ENCODE results near the gene MYBBP1A. TPM values are rescaled to one million over a fixed set of nuclear protein-coding genes. Genes with fewer than 3 reads are reported as not detected.

Gene MYBBP1A
- total RNA-seq, 1 donor from 2014 or later, result 110 TPM

DNA sequence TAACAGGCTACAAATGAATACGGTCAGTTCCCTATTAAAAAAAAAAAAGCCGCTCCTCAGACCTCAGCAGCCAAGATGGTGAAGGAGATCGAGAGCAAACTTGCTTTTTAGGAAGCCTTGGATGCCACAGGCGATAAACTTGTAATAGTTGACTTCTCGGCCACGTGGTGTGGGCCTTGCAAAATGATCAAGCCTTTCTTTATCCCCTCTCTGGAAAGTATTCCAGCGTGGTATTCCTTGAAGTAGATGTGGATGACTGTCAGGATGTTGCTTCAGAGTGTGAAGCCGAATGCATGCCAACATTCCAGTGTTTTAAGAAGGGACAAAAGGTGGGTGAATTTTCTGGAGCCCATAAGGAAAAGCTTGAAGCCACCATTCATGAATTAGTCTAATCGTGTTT lies 16.9 kb upstream of the MYBBP1A start:
- DNase-seq (ENCODE audit: low spot score), result no peak

DNA sequence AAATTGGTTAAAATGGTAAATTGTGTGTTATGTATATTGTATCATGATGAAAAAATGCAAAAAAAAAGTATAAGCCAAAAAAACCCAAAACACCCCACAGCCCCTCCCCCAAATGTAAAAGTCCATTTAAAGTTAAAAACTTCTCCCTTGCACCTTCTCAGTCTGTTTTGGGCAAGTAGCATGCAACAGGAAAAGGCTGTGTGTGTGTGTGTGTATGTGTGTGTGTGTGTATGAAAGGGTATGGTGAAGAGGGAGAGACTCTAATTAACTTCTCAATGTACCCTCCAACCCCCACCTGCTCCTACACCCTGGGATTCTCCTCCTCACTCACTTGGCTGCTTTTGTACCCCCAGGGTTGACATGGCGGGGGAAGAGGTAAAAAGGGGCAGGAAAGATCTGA lies 14.4 kb upstream of the MYBBP1A start:
- no peak for DNase-seq (ENCODE audit: low spot score)

DNA sequence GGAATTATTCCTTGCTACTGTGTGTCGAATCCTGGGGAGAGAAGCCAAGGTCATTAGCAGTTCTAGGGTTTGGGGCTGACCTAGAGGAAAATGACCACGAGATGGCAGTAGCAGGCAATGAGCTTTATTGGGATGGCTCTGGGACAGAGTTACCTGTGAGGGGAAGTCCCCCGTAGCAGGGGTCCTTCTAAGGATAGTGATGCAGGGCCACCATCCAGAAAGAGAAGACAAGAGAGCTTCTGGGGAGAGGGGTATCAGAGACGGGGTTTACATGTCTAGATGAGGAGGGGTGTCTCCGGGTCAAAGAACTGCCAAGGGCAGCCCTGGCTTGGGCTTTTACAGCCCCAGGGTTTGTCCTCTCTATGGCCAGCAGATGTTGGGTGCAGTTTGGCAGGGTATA lies 11.6 kb upstream of the MYBBP1A start:
- DNase-seq (ENCODE audit: low spot score), result no peak

DNA sequence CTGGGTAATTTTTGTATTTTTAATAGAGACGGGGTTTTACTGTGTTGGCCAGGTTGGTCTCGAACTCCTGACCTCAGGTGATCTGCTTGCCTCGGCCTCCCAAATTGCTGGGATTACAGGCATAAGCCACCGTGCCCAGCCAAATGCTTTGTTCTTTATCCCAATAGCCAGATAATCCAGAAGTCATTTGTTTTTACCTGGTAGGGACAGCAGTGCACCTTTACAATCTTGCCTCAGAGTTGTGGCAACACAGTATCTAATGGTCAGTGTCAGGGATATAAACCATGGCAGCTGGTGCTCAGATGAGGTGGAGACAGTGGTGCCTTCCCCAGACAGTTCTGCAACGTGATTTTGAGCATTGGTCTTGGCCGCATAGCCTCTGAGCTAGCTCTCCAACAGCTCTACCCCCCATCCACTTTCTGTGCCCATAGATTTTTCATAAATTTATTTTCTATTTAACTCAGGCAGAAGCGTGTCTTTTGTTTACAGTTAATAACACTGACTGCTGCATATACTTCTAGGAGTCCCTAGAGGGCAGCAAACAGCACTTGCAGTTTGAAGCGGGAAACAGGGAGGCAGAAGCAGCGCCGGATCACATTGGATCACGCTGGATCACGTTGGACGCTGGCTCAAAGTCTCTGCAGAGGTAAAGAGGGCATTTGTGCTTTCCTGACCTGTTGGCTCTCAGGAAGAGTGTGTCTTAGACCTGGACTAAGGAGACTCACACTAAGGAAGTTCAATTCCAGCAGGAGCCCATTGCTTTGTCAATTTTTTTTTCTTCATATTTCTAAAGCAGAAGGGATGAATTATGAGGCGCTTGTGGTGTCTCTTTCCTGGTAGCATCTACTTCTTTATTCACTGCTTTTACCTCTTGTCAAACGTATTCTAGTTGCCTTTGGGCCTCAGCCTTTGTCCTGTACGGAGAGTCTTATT lies 10.3 kb upstream of the MYBBP1A start:
- DNase-seq (ENCODE audit: low spot score), result no peak

DNA sequence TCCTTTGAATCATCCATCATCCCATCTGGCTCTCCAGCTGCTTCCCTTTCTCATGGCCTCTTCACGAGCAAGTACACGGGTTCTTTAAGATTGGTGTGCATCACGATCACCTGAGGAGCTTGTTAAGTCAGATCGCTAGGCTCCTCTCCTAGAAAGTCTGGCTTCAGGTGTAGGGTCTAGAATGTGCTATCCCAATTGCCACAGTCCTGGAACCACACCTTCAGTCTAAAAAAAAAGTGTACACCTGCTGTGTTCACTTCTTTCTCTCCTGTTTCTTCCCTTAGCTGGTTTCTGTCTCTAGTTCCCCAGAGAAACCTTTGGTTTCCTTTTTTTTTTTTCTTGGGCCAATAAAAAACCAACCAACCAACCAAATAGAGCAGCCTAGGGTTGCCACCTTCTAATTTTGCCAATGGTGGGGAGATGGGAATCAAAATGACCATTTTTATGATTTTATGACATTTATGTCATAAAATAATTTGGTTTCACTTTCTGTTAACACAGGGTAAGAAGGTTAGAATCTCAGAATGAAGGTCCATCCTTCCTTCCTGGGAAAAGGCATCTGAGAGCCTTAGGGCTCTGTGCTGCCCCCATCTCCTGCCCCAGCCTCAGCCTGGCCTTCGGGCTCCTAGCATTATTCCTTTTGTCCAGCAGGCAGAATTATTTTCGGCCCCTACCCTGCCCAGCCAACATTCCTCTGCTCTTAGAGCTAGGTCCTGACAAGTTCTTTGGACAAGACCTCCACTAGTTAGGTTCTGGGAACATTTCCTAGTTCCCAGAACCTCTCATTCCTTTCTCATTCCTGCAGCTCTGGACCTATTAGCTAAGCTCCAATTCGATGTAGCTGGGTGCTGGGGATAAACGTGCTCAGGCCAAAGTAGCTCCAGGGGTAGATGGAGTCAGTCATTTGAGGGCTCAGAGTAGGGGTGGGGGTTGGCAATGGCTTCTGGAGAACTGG lies 7.1 kb upstream of the MYBBP1A start:
- no peak for DNase-seq (ENCODE audit: low spot score)

DNA sequence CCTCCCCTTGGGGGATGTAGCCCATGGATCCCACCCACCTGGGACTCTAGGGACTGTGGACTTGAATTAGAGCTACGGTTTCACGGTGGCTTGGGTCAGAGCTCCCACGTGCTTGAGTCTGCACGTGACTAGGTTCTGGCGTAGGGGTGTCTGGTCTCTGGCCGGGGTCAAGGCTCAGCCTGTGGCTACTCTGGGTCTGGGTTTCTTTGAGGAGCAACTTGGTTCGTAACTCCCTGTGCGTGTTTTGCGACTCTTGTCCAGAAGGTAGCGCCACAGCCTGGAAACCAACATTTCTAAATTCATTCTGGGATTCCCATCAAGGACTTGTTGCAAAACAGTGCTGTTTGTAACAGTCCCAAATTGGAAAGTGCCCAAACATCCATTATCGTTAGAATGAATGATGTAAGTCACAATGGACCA lies 5.7 kb upstream of the MYBBP1A start:
- no peak for DNase-seq (ENCODE audit: low spot score)

DNA sequence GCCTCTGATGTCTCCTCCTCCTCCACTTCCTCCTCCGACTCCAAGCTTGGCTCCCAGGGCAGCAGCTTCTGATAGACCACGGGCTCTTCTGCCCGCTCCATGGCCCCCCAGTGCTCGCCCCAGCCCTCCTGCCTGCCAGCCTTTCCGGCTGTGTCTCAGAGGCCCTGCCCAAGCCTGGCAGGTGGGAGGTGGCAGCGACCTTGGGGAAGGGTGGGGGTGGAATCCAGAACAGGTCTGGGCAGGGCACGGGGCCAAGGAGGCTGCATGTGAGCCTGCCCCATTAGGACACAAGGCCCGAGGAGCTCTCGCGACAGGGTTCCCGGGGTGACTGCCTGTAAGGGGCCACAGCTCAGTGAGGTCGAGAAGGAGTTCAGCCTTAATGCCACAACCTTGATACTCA lies 5.2 kb upstream of the MYBBP1A start, which contains the start of gene GGT6:
Gene GGT6 (minus strand): TSS at position 157 of the 400 bp plus-strand sequence. CDS start 56 bp downstream, at position 101.
- DNase-seq (ENCODE audit: low spot score), result peak; percentile 87

DNA sequence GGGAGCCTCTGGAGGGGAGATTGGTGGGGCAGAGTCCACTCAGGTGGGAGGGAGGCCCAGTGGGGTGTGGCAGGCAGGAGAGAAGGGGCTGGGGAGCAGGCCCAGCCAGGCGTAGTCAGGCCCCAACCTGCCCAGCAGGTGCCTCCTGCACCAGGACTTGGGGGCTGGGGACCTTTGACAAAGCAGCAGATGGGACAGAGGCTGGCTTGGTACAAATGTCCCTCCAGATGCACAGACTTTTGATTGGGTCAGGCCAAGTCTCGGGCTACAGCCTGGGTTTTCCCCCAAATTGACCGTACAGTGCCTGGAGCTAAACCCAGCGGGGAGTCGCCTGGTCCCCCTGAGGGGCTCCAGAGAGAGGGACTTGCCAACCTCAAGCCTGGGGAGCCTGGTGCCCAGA lies 4.8 kb upstream of the MYBBP1A start:
- DNase-seq (ENCODE audit: low spot score), result no peak

DNA sequence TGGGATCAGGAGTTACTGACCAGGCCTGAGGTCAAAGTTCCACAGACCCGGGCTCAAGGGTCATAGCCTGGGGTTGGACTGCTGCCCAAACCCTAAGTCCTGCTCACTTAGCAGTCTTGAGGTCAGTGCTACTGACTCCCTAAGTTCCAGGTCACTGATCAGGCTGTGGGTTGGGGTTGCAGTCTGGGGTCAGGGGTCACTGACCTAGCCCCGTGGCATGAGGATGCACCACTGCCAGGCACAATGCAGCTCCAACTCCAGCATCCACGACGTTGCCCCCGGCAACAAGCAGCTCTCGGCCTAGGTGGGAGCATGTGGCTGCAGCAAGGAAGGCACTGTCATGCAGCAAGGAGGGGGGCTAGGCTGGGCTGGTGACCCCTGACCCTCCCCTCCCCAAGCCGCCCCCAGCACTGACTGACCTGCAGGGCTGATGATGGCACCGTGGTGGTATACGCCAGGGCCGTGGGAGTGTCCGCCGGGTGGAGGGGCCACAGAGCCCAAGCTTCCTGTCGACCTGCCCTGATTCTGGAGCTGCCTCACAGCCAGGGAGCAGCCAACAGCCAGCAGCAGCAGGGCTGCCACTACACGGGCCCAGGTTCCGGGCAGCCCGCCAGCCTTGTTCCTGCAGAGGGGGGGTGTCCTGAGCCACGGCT lies 4.1 kb upstream of the MYBBP1A start:
- DNase-seq (ENCODE audit: low spot score), result no peak

DNA sequence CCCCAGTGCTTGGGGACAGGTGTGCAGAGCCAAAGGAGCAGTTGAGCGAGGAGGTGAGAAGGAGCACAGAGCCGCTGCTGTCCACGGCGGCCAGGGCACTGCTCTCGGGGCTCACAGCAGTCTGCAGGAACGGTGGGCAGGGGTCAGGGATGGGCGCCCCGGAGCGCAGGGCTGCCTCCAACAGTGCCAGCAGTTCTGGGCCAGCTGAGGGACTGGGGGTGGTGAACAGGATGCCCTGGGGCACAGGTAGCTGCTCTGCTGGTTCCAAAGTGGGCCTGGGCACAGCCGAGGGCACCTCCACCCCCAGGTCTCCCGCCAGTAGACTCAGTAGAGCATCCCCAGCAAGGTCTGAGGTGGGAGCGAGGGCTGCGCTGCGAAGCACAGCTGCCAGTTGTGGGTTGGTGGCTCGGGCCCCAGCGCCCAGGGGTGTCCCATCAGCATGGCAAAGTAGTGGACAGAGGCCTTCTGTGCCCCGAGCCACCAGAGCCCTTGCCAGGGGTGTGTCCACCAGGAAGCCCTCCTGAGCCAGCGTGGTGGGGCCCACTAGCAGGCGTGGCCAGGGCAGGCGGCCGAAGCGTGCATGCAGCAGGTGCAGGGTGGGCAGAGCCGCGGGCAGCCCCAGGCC lies 3.3 kb upstream of the MYBBP1A start:
- no peak for DNase-seq (ENCODE audit: low spot score)

DNA sequence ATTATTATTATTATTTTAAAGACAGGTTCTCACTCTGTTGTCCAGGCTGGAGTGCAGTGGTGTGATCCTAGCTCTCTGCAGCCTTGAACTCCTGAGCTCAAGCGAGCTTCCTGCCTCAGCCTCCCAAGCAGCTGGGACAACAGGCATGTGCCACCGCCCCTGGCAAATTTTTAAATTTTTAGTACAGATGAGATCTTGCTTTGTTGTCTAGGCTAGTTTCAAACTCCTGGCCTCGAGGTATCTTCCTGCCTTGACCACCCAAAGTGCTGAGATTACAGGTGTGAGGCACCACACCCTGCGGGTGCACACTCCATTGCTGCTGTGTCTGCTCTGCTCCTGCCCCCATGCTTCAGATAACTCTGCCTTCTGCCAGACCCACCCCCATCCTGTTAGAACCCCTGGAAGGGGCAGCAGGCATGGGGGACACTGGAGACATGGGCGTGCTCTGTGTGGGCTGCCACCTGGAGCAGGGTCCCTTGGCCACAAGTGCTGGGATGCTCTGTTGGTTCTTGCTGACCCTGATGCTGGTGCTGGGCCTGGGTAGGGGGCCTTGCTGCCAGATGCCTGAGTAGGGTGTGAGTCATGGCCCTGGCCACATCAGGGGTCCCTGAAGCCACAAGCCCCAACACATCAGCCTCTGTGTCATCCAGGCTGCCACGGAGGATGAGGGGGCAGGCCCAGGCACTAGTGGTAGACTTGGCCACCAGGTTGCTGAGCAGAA lies 2.6 kb upstream of the MYBBP1A start:
- no peak for DNase-seq (ENCODE audit: low spot score)

DNA sequence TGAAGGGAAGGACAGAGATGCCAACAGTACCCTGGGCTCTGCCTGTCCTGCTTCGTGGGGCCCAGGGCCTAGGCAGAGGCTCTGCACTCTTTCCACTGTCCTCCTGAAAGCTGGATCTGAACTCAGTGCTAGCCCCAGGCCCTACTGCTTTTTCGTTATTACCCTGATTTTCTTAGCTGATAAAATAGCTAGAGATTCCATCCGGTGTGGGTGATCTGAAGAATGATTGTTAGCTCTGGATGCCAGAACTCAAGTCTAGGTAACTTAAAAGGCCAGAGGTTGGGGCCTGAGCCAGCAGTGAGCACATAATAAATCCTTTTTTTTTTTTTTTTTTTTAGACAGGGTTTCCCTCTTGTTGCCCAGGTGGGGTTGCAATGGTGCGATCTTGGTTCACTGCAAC lies 1.8 kb upstream of the MYBBP1A start:
- no peak for DNase-seq (ENCODE audit: low spot score)

DNA sequence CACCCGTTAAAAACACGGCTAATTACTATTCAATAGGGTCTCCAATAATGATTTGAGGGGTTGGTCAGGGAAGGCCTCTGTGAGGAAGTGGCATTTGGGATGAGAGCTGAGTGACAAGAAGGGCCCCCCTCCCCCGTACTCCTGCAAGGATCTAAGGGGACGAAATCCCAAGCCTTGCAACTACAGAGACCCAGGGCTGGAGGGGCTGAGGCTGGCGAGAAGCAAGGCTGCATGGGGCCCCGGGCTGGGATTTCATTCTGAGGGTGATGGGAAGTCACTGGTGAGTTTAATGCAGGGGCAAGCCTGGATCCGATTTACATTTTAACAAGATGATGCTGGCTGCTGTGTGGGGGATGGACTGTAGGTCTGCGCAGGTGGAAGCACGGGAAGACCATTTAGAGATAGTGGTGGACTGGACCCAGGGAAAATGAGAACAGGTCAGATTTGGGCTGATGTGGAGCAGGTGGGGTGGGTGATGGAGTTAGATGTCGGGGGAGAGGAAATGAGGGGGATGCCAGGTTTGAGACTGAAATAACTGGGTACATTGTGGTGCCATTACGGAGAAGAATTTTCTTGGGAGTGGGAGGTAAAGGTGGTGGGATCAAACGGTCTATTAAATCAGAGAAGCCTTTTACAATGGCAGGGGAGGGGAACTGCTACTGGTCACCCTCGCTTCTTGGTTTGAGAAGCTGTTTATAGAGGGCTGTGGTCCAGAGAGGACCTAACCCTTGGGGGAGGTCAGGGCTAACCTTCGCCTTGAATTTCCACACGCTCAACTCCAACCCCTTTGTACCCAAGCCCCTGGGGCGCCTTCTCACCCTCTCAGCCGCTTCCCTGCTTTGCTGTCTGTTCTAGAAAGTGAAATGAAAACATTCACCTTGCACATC lies 932 bp upstream of the MYBBP1A start:
- no peak for DNase-seq (ENCODE audit: low spot score)

DNA sequence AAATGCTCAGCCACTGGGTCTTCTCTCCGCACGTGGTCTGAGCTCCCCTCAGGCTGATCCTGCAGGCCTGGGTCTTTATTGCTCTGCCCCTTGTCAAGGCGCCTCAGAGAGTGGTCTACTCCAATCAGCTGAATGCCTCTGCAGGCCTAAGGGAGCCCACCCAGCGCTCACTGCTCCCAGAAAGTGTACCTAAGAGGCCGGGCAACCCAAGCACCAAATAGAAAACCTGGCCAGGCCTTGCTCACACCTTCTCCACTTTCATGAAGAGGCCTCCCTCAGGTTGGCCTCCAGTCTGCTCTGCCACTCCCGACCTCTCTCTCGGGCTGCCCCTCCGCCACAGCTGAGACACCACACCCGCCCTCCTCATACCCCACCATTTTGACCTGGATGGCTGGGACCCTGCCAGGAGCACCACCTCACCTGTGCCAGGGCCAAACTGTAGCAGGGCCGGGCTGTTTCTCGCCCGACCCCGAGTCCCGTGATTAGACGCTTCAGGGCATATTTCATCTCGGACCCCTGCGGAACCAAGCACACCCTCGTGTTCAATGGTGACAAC lies 665 bp downstream of the MYBBP1A start:
- DNase-seq (ENCODE audit: low spot score), result no peak

DNA sequence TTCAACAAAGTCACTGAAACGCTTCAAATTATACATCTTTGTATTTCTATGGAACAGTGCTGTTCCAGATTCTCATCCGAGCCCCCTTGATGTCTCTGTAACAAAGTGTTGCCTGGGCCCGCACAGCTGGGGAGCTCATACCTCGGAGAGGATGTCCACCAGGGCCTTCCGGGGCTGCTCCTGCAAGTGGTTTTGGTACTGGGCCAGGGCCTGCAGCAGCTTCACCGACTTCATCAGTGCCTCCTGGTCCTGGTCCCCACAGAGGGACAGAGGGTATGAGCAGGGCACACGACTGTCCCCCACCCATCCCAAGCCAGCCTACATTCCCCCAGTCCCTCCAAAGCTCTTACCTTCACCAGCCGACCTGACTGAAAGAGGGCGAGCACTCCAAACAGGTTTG lies 1.5 kb downstream of the MYBBP1A start:
- no peak for DNase-seq (ENCODE audit: low spot score)

DNA sequence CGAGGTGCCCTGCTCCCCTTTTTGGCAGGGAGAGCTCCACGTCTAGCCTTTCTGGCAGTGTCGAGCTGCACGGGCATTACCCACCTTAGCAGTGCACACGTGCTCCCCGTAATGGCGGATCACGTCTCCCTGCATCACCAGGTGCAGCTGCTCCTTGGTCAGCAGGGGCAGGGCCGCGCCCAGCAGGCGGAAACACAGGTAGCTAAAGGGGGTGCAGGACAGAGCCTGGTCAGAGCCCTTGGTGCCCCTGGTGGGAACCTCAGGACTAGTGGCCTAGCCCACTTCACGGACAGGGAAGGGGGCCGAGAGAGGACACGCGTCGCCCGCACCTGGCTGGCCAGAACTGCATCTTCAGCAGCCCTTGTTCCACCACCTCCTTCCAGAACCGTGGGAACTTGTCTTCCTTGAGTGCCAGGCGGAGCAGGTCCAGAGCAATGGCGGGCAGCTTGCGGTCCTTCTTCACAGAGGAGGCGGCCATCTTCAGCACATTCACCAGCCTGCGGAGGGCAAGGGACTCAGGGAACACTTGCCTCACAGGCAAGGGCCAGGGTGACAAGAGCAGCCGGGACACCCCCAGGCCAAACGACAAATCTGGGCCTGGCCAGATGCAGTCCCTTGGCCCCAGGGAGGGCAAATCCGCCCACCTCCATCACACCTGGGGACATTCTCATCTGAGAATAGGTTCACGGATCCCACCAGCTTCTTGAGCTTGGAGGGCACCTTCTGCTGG lies 3.2 kb downstream of the MYBBP1A start:
- no peak for DNase-seq (ENCODE audit: low spot score)

DNA sequence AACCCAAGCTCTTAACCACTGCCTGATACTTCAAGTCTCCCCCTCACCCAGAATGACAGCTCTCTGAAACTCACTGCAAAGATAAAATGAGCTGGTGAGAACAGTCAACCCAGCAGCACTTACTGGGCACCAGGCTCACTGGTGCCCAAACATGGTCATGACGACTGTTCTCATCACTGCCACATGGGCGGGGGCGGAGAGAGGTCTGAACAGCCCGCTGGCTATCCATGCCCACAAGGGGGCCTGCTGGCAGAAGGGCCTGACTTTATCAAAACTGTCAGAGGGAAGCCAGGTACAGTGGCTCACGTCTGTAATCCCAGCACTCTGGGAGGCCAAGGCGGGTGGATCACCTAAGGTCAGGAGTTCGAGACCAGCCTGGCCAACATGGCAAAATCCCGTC lies 4.0 kb downstream of the MYBBP1A start:
- DNase-seq (ENCODE audit: low spot score), result no peak

DNA sequence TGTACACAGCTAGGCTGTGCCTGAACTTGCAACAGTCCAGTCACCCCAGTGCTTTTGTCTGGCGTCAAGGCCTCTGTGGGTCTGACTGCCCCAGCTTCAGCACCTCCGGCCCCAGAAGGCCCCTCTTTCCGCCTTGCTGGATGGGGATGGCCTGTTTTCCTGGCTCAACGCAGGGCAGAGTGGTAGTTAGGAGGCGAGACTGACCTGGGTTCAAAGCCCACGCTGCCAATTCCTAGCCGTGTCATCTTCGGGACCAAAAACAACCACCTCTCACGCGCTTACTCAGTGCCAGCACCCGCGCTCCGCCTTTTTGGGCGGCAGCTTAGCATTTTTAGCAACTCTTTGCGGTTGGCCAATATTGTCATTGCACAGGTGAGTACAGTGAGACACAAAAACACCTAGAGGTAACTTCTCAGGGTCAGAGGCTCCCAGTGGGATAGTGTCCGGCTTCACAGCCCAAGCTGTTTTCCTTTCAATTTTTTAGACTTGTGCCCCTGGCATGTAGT lies 4.6 kb downstream of the MYBBP1A start:
- no peak for DNase-seq (ENCODE audit: low spot score)
